Measurements from ENCODE around the gene ANO6.

Gene ANO6

GRCh38 chr12:45434094-45434493 is 218.2 kb downstream of the ANO6 start:
- in situ Hi-C loops (cut with MboI; ENCODE audit: low sequenced_read_pairs) = no loop called here

- in situ Hi-C loops (cut with MboI; ENCODE audit: low sequenced_read_pairs) = no loop called here
Measured at GRCh38 chr12:45435945-45436710, 220.2 kb downstream of the ANO6 start.

- in situ Hi-C loops (cut with MboI; ENCODE audit: low sequenced_read_pairs) = no loop called here
Measured at GRCh38 chr12:45439039-45439438, 223.1 kb downstream of the ANO6 start.

GRCh38 chr12:45446013-45446412 is 230.1 kb downstream of the ANO6 start:
- in situ Hi-C loops (cut with MboI; ENCODE audit: low sequenced_read_pairs) = no loop called here

- in situ Hi-C loops (cut with MboI; ENCODE audit: low sequenced_read_pairs) = no loop called here
Measured at GRCh38 chr12:45458238-45458637, 242.3 kb downstream of the ANO6 start.

GRCh38 chr12:45458854-45459807 is 243.2 kb downstream of the ANO6 start:
- in situ Hi-C loops (cut with MboI; ENCODE audit: low sequenced_read_pairs) = no loop called here

- in situ Hi-C loops (cut with MboI; ENCODE audit: low sequenced_read_pairs) = no loop called here
Measured at GRCh38 chr12:45462506-45462905, 246.6 kb downstream of the ANO6 start.

GRCh38 chr12:45464699-45465098 is 248.8 kb downstream of the ANO6 start:
- in situ Hi-C loops (cut with MboI; ENCODE audit: low sequenced_read_pairs) = no loop called here

- in situ Hi-C loops (cut with MboI; ENCODE audit: low sequenced_read_pairs) = no loop called here
Measured at GRCh38 chr12:45468751-45469615, 253.1 kb downstream of the ANO6 start.

- in situ Hi-C loops (cut with MboI; ENCODE audit: low sequenced_read_pairs) = no loop called here
Measured at GRCh38 chr12:45469902-45470301, 254.0 kb downstream of the ANO6 start.

GRCh38 chr12:45473636-45474035 is 257.7 kb downstream of the ANO6 start:
- in situ Hi-C loops (cut with MboI; ENCODE audit: low sequenced_read_pairs) = no loop called here

- in situ Hi-C loops (cut with MboI; ENCODE audit: low sequenced_read_pairs) = no loop called here
Measured at GRCh38 chr12:45475594-45475993, 259.7 kb downstream of the ANO6 start.

- in situ Hi-C loops (cut with MboI; ENCODE audit: low sequenced_read_pairs) = no loop called here
Measured at GRCh38 chr12:45477526-45477925, 261.6 kb downstream of the ANO6 start.

GRCh38 chr12:45478931-45479330 is 263.0 kb downstream of the ANO6 start:
- in situ Hi-C loops (cut with MboI; ENCODE audit: low sequenced_read_pairs) = no loop called here

- in situ Hi-C loops (cut with MboI; ENCODE audit: low sequenced_read_pairs) = no loop called here
Measured at GRCh38 chr12:45481746-45482145, 265.9 kb downstream of the ANO6 start.

- in situ Hi-C loops (cut with MboI; ENCODE audit: low sequenced_read_pairs) = no loop called here
Measured at GRCh38 chr12:45483571-45483970, 267.7 kb downstream of the ANO6 start.
